ENCODE results near the gene DGCR6L. TPM values are rescaled to one million over a fixed set of nuclear protein-coding genes. Genes with fewer than 3 reads are reported as not detected.

Gene DGCR6L
- total and polyA plus RNA-seq, 10 of the 15 experiments (the other 5 are each of a cell fraction or from before 2014, with no cell fraction given), result 1.6 to 62.8 (median 22.6) TPM

- POLR2A ChIA-PET, result no interaction called here
- H3K79me2 ChIP-seq (ENCODE audit: control insufficient read depth, insufficient read depth, low read length), result no peaks in the 10 kb centered on the region
- H3K27me3 ChIP-seq (replicated peaks in 1 of 2; ENCODE audit: control insufficient read depth in 2 of 2, insufficient read depth in 2 of 2, low read length in 1 of 2), result no peaks in the 10 kb centered on the region; a peak in 2 of 4 replicates
- no peaks in the 10 kb centered on the region for H3K36me3 ChIP-seq (ENCODE audit: control insufficient read depth in 2 of 2, insufficient read depth in 2 of 2, low read length in 1 of 2)
- peak overlapping the region; percentile 80 for H2AFZ ChIP-seq (ENCODE audit: control insufficient read depth, low read depth, low read length)
- peak; percentile 2 for TF ChIP-seq USF1 (IDR thresholded peaks at IDR 0.05; ENCODE audit: borderline replicate concordance, extremely low read length, insufficient read depth, low read depth, low read length)
- TF ChIP-seq EP300 (IDR thresholded peaks at IDR 0.05; ENCODE audit: borderline replicate concordance in 1 of 2, control insufficient read depth in 1 of 2, low read depth in 2 of 2, low read length in 2 of 2), result no peak
- no peak for TF ChIP-seq CBFB (IDR thresholded peaks at IDR 0.05; ENCODE audit: low read depth)
- DNase-seq (ENCODE audit: low read depth, low spot score) (no peak), ATAC-seq (peak; percentile 93), FAIRE-seq (no peak)
- H3K9ac ChIP-seq (ENCODE audit: control insufficient read depth, insufficient read depth, low read length), result no peak overlapping the region
- in situ Hi-C loops (cut with MboI), result loop anchor here (10.0 kb wide), 1 partner anchor 144 kb away; the partner anchor contains the start of gene CCDC188
- no TSS peak for BruUV-seq (replicated peaks)
- peak overlapping the region; percentile 89 for H3K4me2 ChIP-seq (ENCODE audit: control insufficient read depth, insufficient read depth)
- SMC1A ChIA-PET (ENCODE audit: uncharacterized antibody, unreplicated experiment), result no interaction called here
- H4K20me1 ChIP-seq (ENCODE audit: control insufficient read depth, insufficient read depth), result no peaks in the 10 kb centered on the region
- 11% methylated on average over 50 of the region's 90 CpGs for WGBS (ENCODE audit: insufficient coverage, insufficient replicate concordance, low lambda C conversion rate, missing lambda C conversion rate)
- no peaks in the 10 kb centered on the region for H3K4me1 ChIP-seq (ENCODE audit: control insufficient read depth, insufficient read depth, low read length)
- CTCF ChIA-PET, result no interaction called here
- intact Hi-C loops (cut with micrococcal nuclease; ENCODE audit: unreplicated experiment), result no loop called here
- no peak overlapping the region for H3K27ac ChIP-seq (ENCODE audit: control insufficient read depth, insufficient read depth)
- no peaks in the 10 kb centered on the region for H3K9me3 ChIP-seq (replicated peaks; ENCODE audit: control insufficient read depth, insufficient read depth, low read length)
- peak overlapping the region; percentile 65; the same call in 1 of the 2 replicates for H3K4me3 ChIP-seq
- RAD21 ChIA-PET (ENCODE audit: unreplicated experiment), result no interaction called here
Measured at GRCh38 chr22:20298803-20299745, 20.8 kb downstream of the DGCR6L start.

Measured in GM12878 (cell line).